NCI-H82 (cell line): ENCODE measurements around the gene SERPIND1.
"Not testable (repeated sequence)": the region's sequence is repeated elsewhere in the genome, so short reads cannot be mapped to it uniquely, and the experiment has no call there.

Experiments
- DNase-seq: peaks from one replicate; lab custom pipeline; 2025; lab: John Stamatoyannopoulos, UW

SERPIND1 gene

GRCh38 chr22:20773793-20774212 lies at the start of gene SERPIND1:
SERPIND1 (plus strand) TSS chr22:20774113; CDS start chr22:20779313, 5,200 bp downstream.
- DNase-seq, result no peak

DNA sequence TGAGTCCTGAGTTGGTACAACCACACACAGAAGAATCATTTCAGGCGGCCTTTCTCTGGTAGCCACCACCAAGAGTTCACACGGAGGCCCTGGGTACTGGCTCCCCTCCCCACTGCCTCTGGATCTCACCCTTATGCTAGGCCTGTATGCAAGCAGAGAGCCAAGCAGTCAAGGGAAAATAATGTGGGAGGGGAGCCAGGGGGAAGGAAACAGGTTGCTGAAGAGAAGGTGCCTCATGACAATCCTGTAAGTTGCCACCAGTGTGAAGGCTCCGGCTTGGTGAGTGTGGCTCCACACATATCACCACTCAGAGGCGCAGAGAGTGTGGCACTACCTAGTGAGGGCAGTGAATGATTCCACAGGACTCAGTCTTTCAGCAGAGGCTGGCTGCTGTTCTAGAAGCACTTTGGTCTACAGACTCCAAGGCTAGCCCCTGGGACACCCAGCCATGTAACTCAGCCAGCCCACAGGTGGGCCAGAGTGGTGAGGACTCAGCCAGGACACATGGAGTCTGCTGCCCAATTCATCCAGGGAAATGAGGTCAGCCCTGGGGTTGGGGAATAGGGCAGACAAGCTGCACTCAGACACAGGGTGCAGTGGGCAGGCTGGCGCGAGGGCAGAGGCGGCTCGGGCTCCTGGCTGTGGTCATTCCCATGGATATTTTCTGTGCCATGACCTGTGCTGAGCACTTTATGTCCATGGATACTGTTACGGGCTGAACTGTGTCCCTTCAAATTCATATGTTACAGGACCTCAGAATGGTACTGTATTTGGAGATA lies 49.0 kb upstream of the SERPIND1 start:
- DNase-seq, result no peak

DNA sequence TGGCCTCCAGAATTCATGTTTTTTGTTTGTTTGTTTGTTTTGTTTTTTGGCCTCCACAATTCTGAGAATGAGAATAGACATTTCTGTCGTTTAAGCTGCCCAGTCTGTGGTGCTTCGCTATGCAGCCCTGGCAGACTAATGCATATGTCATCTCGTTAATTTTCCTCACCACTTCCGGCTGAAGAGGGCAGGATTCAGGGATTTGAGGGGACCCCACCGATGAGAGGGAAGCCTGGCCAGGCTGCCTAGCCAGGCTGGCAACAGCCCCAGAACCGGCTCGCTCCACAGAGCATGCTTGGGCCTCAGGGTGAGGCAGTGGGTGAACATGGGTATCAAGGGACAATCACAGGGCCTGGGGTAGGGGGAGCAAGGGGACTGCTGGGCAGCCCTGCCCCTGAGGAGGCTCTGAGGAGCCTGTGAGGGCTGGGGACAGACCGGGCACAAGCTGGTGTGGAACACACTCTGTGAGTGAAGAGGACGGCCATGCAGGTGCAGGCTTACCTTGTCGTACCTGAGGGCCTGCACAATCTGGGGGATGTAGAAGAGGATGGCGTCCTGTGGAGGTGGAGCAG lies 47.8 kb upstream of the SERPIND1 start:
- DNase-seq, result no peak

DNA sequence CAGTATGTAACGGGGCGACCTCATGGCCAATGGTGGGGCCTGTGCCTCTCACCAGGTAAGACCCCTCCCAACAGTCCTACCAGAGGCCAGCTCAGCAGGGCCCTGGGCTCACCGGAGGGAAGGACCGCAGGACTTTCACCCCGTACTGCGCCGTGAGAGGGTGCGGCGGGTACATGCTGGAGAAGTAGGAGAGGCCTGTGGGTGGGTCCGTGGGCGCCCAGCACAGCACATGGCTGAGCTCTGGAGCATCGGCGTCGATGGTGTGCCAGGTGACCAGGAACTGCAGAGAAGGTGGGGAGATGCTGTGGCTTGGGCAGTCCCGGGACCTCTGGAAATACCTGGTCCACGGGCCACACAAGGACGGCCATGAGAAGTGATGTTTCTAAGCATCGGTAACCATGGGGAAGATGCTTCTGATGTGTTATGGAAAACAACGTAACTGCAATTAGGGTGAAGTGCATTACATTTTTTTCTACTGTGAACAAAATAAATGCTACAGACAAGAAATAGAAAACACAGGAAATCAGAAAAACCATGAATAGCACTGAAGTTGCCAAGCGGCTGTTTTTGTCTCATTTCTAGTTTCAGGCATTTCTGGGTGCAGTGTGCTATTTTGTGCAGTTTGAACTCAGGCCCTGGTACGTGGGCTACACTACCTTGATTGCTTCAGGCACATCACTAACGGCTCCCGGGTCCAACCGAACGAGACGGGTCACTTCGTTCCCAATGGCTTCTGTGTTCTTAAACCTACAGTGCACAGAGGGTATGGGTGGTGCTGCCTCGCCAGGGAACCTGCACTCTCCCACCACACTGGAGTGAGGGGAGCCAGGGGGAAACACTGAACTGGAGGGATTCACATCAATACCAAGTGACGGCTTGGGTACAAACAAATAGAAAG lies 46.5 kb upstream of the SERPIND1 start:
- no peak for DNase-seq

DNA sequence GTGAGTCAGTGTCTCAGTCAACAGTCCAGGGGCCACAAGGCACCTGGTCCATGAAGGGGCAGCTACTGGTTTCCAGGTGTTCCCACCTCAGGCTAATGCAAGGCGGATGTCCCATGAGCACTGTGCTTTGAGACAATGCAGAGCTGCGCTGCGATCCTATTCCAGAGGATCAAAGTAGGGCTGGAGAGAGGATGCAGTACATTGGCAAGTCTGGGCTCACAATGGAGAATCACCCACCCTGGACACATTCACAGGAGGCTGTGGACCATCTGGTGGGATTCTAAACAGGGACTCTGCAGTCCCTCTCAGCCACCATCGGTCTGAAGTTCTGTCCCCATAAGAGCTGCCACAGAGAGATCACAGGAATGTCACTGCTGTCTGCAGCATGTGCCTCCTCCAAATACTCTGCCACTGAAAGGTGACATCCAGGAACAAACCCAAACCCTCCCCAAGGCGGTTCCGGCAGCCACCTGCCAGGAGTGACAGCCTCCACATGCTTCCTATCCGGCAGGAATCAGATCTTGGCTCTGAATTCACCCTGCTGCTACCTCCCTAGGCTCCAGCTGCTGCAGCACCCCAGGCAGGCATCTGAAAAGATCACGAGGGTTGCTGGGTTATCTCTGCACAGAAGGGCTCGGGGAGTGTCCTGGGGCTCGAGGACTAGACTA lies 45.3 kb upstream of the SERPIND1 start:
- DNase-seq, result no peak

GRCh38 chr22:20729194-20729593 lies 44.7 kb upstream of the SERPIND1 start:
- DNase-seq, result no peak

GRCh38 chr22:20732431-20732830 lies 41.5 kb upstream of the SERPIND1 start:
- not testable (repeated sequence) for DNase-seq

DNA sequence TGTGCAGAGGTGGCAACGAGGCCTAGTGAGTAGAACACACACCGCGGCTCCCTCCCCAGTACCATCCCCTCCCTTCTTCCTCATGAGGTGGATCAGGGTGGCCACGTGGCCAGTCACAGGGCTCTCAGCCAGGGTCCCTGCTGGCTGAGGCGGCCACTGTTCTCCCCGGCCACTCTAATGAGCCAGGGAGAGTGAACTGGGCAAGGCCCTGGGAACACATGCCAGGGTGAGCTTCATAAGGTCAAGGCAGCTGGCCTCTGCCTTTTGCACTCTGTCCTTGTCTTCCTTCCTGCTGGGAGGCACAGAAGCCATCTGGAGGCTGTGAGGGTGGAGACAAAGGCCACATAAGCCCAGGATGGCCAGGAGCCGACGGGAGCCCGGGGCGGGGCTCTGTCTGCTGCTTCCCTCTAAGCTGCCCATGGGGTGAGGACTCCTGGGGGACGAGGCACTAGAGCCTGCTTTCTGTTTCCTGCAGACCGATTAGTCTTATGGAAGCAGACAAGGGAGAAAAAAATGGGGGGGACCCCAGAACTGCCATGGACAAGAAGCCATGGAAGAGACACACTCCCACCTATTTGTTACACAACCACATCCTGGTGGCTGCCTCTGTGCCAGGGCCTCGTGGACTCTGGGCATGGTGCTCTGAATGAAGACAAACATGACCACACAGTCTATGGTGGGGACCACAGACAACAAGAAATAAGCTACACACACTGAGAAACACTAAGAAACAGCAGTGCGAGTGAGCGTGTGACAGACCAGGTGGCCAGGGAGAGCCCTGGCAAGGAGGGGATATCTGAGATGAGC lies 38.4 kb upstream of the SERPIND1 start:
- peak; percentile 14 for DNase-seq

DNA sequence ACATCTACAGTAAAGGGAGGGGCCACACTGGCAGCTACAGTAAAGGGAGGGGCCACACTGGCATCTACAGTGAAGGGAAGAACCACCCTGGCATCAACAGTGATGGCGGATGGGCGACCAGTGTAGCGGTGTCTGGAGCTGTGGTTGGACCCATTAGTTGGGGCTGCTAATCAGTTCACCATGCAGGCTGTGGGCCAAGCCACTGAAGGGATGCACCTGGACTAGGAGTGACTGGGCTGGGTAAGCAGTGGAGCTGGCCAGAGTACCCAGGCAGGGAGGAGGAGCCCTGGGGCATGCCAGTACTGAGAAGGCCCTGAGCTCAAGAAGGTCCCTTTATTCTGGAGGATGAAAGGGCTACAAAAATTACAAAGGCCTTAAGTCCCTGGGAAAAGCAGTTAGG lies 37.0 kb upstream of the SERPIND1 start:
- not testable (repeated sequence) for DNase-seq

- DNase-seq, result no peak
Observed at GRCh38 chr22:20738394-20739089, 35.4 kb upstream of the SERPIND1 start.

DNA sequence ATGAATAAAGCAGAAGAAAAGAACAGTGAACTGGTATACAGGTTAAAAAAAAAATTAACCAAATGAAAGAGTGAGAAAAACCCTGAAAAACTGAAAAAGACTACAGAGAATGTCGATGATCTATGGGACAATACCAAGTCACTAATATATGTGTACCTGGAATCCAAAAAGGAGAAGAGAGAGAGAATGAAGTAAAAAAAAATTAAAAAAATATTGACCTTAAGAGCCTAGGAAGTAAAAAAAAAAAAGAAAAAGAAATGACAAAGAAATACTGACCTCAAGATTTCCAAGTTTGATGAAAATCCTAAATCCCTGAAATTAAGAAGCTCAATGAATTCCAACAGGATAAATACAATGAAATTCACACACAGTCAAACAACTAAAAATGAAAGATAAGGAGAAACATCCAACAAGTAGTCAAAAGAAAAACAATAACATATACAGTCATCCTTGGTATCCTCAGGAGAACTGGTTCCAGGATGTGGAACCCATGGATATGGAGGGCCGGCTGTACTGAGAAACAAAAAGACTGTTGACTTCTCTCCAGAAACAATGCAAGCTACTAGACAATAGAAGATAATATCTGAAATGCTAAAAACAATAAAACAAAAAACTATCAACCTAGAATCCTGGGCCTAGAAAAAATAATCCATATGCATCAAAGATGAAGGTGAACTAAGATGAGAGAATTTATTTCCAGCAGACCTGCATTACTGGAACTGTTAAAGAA lies 33.5 kb upstream of the SERPIND1 start:
- DNase-seq, result no peak

- DNase-seq, result no peak
Observed at GRCh38 chr22:20741008-20741633, 32.8 kb upstream of the SERPIND1 start.

- peak; percentile 62 for DNase-seq
Observed at GRCh38 chr22:20741634-20742581, 32.0 kb upstream of the SERPIND1 start.

DNA sequence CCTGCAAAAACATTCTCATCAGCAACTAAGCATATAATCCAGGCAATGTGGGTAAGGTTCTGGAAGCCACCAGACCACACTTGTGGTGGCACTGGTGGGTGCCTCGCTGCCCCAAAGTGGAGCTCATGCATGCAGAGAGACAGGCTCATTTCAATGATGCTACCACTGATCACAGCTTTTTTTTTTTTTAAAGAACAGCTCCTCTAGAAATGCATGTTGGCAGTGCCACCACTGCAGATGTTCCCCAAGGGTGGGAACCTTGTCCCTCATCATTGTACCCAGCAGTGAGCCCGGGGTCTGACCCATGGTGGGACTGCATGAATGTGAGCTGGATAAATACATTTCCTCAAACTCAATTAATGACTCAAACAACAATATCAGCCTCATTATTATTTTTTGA lies 31.1 kb upstream of the SERPIND1 start:
- no peak for DNase-seq

DNA sequence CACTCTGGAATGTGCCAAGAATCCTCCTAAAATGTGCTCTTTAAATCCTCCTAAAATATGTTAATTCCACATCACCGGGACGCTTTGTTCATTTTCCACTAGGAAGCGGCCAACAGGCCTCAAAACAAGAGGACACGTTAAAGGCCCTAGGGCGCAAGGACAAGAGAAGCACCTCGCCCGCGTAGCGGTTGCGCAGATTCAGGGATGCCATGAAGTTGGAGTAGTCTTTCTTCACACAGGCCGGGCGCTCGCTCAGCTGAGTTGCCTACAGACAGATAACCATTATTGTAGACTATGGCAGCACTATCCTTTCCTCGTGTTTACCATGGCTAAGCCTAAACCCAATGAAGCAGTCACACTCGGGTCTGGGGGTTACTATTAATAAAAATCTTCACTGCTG lies 29.5 kb upstream of the SERPIND1 start:
- no peak for DNase-seq

DNA sequence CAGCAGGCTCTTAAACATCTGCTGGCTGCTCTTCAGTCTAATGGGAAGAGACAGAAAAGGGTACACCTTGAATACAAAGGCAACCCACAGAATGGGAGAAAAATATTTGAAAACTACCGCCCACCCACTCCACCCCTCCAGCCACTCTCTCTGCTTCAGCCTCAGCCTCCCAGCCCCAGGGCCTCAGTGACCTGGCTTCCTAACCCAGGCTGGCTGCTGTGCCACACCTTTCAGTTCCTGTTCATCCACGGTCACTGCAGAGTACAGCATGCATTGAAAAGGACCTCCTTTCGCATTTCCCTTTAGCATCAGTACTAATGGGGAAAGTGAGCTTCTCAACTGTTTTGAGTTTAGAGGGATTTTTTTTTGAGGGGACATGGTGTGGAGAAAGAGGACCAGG lies 28.8 kb upstream of the SERPIND1 start:
- no peak for DNase-seq

- peak; percentile 53 for DNase-seq
Observed at GRCh38 chr22:20746431-20747189, 27.3 kb upstream of the SERPIND1 start.

DNA sequence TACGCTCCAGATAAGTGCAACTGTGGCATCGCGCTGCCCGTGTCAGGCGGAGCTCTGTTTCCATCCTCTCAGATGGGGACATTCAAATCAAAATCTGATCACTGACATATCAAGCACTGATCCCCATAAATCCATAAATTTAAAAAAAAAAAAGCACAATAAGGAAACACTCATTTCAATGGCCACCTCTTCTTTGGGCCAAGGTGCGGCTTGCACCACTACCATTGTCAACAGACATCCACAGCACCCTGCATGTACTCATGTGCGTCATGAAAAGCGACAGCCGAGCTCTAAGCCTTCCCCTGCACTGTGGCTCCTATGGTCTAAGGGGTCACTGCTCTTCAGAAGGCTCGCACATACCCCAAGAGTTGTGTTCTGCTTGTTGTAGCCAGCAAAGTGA lies 26.7 kb upstream of the SERPIND1 start:
- no peak for DNase-seq
